Neural progenitor cell (in vitro differentiated cells): ENCODE data around the gene CRACDL.

Experiments
- EZH2 ChIP-seq: fragments of 200-600 bp; sonication (generic); IDR thresholded peaks from 2 replicates; pipeline ENCODE4 v1.6.1; 2017; ENCODE audit warnings: antibody characterized with exemption, mild to moderate bottlenecking, moderate library complexity
- EZH2phosphoT487 ChIP-seq: fragments of 200-600 bp; sonication (generic); IDR thresholded peaks from 2 replicates; pipeline ENCODE4 v1.6.1; 2017; ENCODE audit warnings: antibody characterized with exemption
- TF ChIP-seq, protein P1 (sequence below): fragments of 200-600 bp; sonication (generic); IDR thresholded peaks from 2 replicates; pipeline ENCODE4 v1.5.1; 2017; ENCODE audit warnings: antibody characterized with exemption, mild to moderate bottlenecking

- TF ChIP-seq, protein P1, sequence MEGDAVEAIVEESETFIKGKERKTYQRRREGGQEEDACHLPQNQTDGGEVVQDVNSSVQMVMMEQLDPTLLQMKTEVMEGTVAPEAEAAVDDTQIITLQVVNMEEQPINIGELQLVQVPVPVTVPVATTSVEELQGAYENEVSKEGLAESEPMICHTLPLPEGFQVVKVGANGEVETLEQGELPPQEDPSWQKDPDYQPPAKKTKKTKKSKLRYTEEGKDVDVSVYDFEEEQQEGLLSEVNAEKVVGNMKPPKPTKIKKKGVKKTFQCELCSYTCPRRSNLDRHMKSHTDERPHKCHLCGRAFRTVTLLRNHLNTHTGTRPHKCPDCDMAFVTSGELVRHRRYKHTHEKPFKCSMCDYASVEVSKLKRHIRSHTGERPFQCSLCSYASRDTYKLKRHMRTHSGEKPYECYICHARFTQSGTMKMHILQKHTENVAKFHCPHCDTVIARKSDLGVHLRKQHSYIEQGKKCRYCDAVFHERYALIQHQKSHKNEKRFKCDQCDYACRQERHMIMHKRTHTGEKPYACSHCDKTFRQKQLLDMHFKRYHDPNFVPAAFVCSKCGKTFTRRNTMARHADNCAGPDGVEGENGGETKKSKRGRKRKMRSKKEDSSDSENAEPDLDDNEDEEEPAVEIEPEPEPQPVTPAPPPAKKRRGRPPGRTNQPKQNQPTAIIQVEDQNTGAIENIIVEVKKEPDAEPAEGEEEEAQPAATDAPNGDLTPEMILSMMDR: no peak
- TF ChIP-seq EZH2 (no peak), EZH2phosphoT487 (no peak)
Observed at GRCh38 chr2:98773907-98774306, 162.1 kb downstream of the CRACDL start.
